ENCODE results near the gene RAPH1.

RAPH1 gene

GRCh38 chr2:203446780-203447179, 88.3 kb downstream of the RAPH1 start:
- Histone ChIP-seq H3K36me3 (ENCODE audit: control insufficient read depth in 1 of 2, insufficient read depth in 2 of 2, low read length in 2 of 2) (peaks cover 8 to 12% of the 10 kb centered on the region in 2 experiments), H4K12ac (ENCODE audit: low read depth, low read length) (no peak overlapping the region), H3K27ac (ENCODE audit: low read depth, low read length) (no peak overlapping the region), H3K23ac (ENCODE audit: low read length) (no peak overlapping the region), H2AK5ac (ENCODE audit: low read length) (no peak overlapping the region), H3K18ac (ENCODE audit: low read length) (no peak overlapping the region), H4K8ac (ENCODE audit: low read depth, low read length) (no peak overlapping the region), H3K4me2 (ENCODE audit: low read length) (no peak overlapping the region), H2BK12ac (ENCODE audit: low read length) (no peak overlapping the region), H3K9me3 (ENCODE audit: insufficient read depth, low read depth, low read length) (no peaks in the 10 kb centered on the region), H3K79me2 (ENCODE audit: control insufficient read depth, insufficient read depth, low read length, poor library complexity) (no peaks in the 10 kb centered on the region), H3K14ac (ENCODE audit: low read length) (no peak overlapping the region), H3K4ac (ENCODE audit: low read depth, low read length) (no peak overlapping the region), H2AFZ (ENCODE audit: insufficient read depth, low read length, poor library complexity) (no peak overlapping the region), H2BK5ac (ENCODE audit: low read depth, low read length, poor library complexity) (no peak overlapping the region), H2BK120ac (ENCODE audit: insufficient read depth, low read length, poor library complexity) (no peak overlapping the region), H3K4me1 (ENCODE audit: control insufficient read depth in 1 of 2, insufficient read depth in 2 of 2, low read length in 2 of 2) (peaks cover 0 to 2% of the 10 kb centered on the region in 2 experiments), H4K91ac (ENCODE audit: low read depth, low read length) (no peak overlapping the region), H3K9ac (ENCODE audit: low read length) (no peak overlapping the region), H3K4me3 (ENCODE audit: low read depth, low read length) (no peak overlapping the region), H3K79me1 (ENCODE audit: low read length) (no peaks in the 10 kb centered on the region), H3K27me3 (ENCODE audit: insufficient read depth, low read length) (no peaks in the 10 kb centered on the region)
- no peak for DNase-seq
- no CpG with 5 or more reads among the region's 3 CpGs for WGBS (ENCODE audit: extremely low coverage, insufficient coverage, insufficient read length)

GRCh38 chr2:203446071-203446481, 89.0 kb downstream of the RAPH1 start:
- H3K36me3 ChIP-seq (ENCODE audit: control insufficient read depth in 1 of 2, insufficient read depth in 2 of 2, low read length in 2 of 2): peaks cover 11 to 16% of the 10 kb centered on the region in 2 experiments
- H3K9me3 ChIP-seq (ENCODE audit: insufficient read depth, low read depth, low read length): no peaks in the 10 kb centered on the region
- H3K4ac ChIP-seq (ENCODE audit: low read depth, low read length): no peak overlapping the region
- no peaks in the 10 kb centered on the region for H3K27me3 ChIP-seq (ENCODE audit: insufficient read depth, low read length)
- H3K79me2 ChIP-seq (ENCODE audit: control insufficient read depth, insufficient read depth, low read length, poor library complexity): no peaks in the 10 kb centered on the region
- H3K27ac ChIP-seq (ENCODE audit: low read depth, low read length): no peak overlapping the region
- no peaks in the 10 kb centered on the region for H3K79me1 ChIP-seq (ENCODE audit: low read length)
- H2AK5ac ChIP-seq (ENCODE audit: low read length): no peak overlapping the region
- no peak overlapping the region for H4K12ac ChIP-seq (ENCODE audit: low read depth, low read length)
- H2BK120ac ChIP-seq (ENCODE audit: insufficient read depth, low read length, poor library complexity): no peak overlapping the region
- H2BK12ac ChIP-seq (ENCODE audit: low read length): no peak overlapping the region
- no CpG with 5 or more reads among the region's 3 CpGs for WGBS (ENCODE audit: extremely low coverage, insufficient coverage, insufficient read length)
- H2BK5ac ChIP-seq (ENCODE audit: low read depth, low read length, poor library complexity): no peak overlapping the region
- DNase-seq: no peak
- H3K4me1 ChIP-seq (ENCODE audit: control insufficient read depth in 1 of 2, insufficient read depth in 2 of 2, low read length in 2 of 2): no peaks in the 10 kb centered on the region
- H3K4me3 ChIP-seq (ENCODE audit: low read depth, low read length): no peak overlapping the region
- H4K91ac ChIP-seq (ENCODE audit: low read depth, low read length): no peak overlapping the region
- H4K8ac ChIP-seq (ENCODE audit: low read depth, low read length): no peak overlapping the region
- H2AFZ ChIP-seq (ENCODE audit: insufficient read depth, low read length, poor library complexity): no peak overlapping the region
- no peak overlapping the region for H3K18ac ChIP-seq (ENCODE audit: low read length)
- no peak overlapping the region for H3K23ac ChIP-seq (ENCODE audit: low read length)
- no peak overlapping the region for H3K4me2 ChIP-seq (ENCODE audit: low read length)
- no peak overlapping the region for H3K14ac ChIP-seq (ENCODE audit: low read length)
- H3K9ac ChIP-seq (ENCODE audit: low read length): no peak overlapping the region

GRCh38 chr2:203444738-203445137, 90.4 kb downstream of the RAPH1 start:
- Histone ChIP-seq H3K79me2 (ENCODE audit: control insufficient read depth, insufficient read depth, low read length, poor library complexity) (no peaks in the 10 kb centered on the region), H3K14ac (ENCODE audit: low read length) (no peak overlapping the region), H4K12ac (ENCODE audit: low read depth, low read length) (no peak overlapping the region), H3K9ac (ENCODE audit: low read length) (no peak overlapping the region), H4K8ac (ENCODE audit: low read depth, low read length) (no peak overlapping the region), H3K36me3 (ENCODE audit: control insufficient read depth in 1 of 2, insufficient read depth in 2 of 2, low read length in 2 of 2) (peaks cover 18 to 25% of the 10 kb centered on the region in 2 experiments), H3K27me3 (ENCODE audit: insufficient read depth, low read length) (no peaks in the 10 kb centered on the region), H3K4me2 (ENCODE audit: low read length) (no peak overlapping the region), H2AK5ac (ENCODE audit: low read length) (no peak overlapping the region), H3K4ac (ENCODE audit: low read depth, low read length) (no peak overlapping the region), H3K9me3 (ENCODE audit: insufficient read depth, low read depth, low read length) (no peaks in the 10 kb centered on the region), H2AFZ (ENCODE audit: insufficient read depth, low read length, poor library complexity) (no peak overlapping the region), H2BK5ac (ENCODE audit: low read depth, low read length, poor library complexity) (no peak overlapping the region), H3K79me1 (ENCODE audit: low read length) (no peaks in the 10 kb centered on the region), H3K23ac (ENCODE audit: low read length) (no peak overlapping the region), H3K4me1 (ENCODE audit: control insufficient read depth in 1 of 2, insufficient read depth in 2 of 2, low read length in 2 of 2) (no peaks in the 10 kb centered on the region), H3K18ac (ENCODE audit: low read length) (no peak overlapping the region), H4K91ac (ENCODE audit: low read depth, low read length) (no peak overlapping the region), H3K27ac (ENCODE audit: low read depth, low read length) (no peak overlapping the region), H2BK12ac (ENCODE audit: low read length) (no peak overlapping the region), H3K4me3 (ENCODE audit: low read depth, low read length) (no peak overlapping the region), H2BK120ac (ENCODE audit: insufficient read depth, low read length, poor library complexity) (no peak overlapping the region)
- no CpG with 5 or more reads among the region's 7 CpGs for WGBS (ENCODE audit: extremely low coverage, insufficient coverage, insufficient read length)
- DNase-seq: no peak

GRCh38 chr2:203442463-203442862, 92.6 kb downstream of the RAPH1 start:
- H3K9ac ChIP-seq (ENCODE audit: low read length): no peak overlapping the region
- DNase-seq: no peak
- no peaks in the 10 kb centered on the region for H3K79me1 ChIP-seq (ENCODE audit: low read length)
- H3K4ac ChIP-seq (ENCODE audit: low read depth, low read length): no peak overlapping the region
- WGBS (ENCODE audit: extremely low coverage, insufficient coverage, insufficient read length): no CpG with 5 or more reads among the region's 5 CpGs
- H2BK120ac ChIP-seq (ENCODE audit: insufficient read depth, low read length, poor library complexity): no peak overlapping the region
- H3K14ac ChIP-seq (ENCODE audit: low read length): no peak overlapping the region
- no peaks in the 10 kb centered on the region for H3K27me3 ChIP-seq (ENCODE audit: insufficient read depth, low read length)
- H4K12ac ChIP-seq (ENCODE audit: low read depth, low read length): no peak overlapping the region
- no peak overlapping the region for H2BK5ac ChIP-seq (ENCODE audit: low read depth, low read length, poor library complexity)
- no peaks in the 10 kb centered on the region for H3K9me3 ChIP-seq (ENCODE audit: insufficient read depth, low read depth, low read length)
- H3K23ac ChIP-seq (ENCODE audit: low read length): no peak overlapping the region
- H2AFZ ChIP-seq (ENCODE audit: insufficient read depth, low read length, poor library complexity): no peak overlapping the region
- H3K4me2 ChIP-seq (ENCODE audit: low read length): no peak overlapping the region
- no peaks in the 10 kb centered on the region for H3K79me2 ChIP-seq (ENCODE audit: control insufficient read depth, insufficient read depth, low read length, poor library complexity)
- no peak overlapping the region for H4K8ac ChIP-seq (ENCODE audit: low read depth, low read length)
- peaks cover 20 to 30% of the 10 kb centered on the region in 2 experiments for H3K36me3 ChIP-seq (ENCODE audit: control insufficient read depth in 1 of 2, insufficient read depth in 2 of 2, low read length in 2 of 2)
- no peak overlapping the region for H2AK5ac ChIP-seq (ENCODE audit: low read length)
- no peak overlapping the region for H4K91ac ChIP-seq (ENCODE audit: low read depth, low read length)
- no peak overlapping the region for H2BK12ac ChIP-seq (ENCODE audit: low read length)
- H3K4me1 ChIP-seq (ENCODE audit: control insufficient read depth in 1 of 2, insufficient read depth in 2 of 2, low read length in 2 of 2): no peaks in the 10 kb centered on the region
- H3K4me3 ChIP-seq (ENCODE audit: low read depth, low read length): no peak overlapping the region
- H3K18ac ChIP-seq (ENCODE audit: low read length): no peak overlapping the region
- H3K27ac ChIP-seq (ENCODE audit: low read depth, low read length): no peak overlapping the region

Measured in trophoblast cell (in vitro differentiated cells and primary cell).